TTC549 (cell line): Measurements from ENCODE around the gene CC2D1A.

Experiments used
- FAIRE-seq: peaks from 2 replicates; lab custom pipeline; 2012; peaks lifted over from hg19 to GRCh38; lab: Jason Lieb, UNC

CC2D1A gene

DNA sequence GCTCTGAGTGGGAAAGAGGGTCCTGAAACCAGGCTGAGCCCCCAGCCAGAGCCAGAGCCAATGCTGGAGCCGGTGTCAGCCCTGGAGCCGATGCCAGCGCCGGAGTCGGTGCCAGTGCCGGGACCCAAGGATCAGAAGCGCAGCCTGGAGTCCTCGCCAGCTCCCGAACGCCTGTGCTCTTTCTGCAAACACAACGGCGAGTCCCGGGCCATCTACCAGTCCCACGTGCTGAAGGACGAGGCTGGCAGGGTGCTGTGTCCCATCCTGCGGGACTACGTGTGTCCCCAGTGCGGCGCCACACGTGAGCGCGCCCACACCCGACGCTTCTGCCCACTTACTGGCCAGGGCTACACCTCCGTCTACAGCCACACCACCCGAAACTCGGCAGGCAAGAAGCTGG lies 28.7 kb upstream of the CC2D1A start:
- FAIRE-seq: no peak

DNA sequence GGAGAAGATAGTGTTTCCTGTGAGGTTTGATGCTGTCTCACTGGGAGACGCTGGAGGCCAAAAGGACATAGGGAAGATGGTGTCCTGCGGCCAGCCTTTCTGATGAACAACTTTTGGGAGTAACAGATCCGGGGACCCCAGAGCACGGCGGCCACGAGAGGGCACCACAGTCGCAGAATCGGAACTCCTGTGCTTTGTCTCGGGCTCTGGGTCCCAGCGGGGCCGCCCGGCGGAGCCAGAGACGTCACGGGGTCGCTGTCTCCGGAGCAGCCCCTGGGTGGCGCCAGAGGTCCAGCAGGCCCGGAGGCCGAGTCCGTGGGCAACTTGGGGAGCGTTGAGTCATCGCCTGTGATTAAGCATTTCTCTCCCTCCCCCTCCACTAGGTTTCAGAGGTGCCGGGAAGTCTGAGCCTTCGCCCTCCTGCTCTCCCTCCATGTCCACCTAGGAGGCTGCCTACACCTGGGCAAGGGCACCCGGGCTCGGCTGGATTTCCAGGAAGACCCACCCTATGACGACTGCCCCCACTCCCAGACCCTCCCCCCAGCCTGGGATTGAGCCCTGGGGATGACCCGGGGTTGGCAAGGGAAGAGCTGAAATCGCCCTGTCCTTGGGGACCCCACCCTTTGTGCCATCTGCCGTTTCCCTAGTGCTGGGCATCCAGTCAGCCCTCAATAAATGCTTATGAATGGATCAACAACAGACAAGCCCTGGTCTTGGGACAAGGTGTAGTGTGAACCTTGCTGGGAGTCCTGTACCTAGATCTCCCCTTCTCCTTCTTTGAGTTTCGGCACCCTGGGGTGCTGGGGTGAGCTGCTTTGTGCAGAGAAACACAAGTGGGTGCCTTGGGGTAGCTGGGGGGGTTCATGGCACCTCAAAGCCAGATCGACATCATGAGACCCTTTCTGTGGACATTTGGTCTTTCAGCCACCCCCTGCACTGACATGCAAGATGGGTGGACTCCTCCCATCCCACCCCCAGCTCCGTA lies 25.6 kb upstream of the CC2D1A start:
- FAIRE-seq: peak; percentile 73

DNA sequence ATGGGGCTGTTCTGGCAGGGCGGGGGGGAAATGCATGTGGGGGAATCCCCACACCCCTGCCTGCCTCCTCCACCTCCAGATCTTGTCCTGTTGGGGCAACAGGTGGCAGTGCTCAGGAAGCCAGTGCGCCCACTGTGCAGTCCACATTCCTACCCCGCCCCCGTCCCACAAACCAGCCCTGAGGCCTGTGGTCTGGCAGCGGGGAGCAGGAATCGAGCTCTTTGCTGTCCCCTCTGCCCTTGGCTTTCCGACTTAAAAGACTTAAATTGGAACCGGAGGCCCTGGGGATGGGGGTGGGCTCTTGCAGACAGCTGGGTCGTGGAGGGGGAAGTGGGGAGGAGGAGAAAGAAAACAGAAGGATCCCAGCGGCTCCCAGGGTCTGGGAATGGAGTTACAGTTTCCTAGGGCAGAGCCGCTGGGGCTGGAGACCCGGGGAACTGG lies 24.7 kb upstream of the CC2D1A start:
- FAIRE-seq: no peak

- FAIRE-seq: no peak
Measured at GRCh38 chr19:13881692-13882418, 24.1 kb upstream of the CC2D1A start.

GRCh38 chr19:13882419-13882795 lies 23.6 kb upstream of the CC2D1A start:
- FAIRE-seq: no peak

DNA sequence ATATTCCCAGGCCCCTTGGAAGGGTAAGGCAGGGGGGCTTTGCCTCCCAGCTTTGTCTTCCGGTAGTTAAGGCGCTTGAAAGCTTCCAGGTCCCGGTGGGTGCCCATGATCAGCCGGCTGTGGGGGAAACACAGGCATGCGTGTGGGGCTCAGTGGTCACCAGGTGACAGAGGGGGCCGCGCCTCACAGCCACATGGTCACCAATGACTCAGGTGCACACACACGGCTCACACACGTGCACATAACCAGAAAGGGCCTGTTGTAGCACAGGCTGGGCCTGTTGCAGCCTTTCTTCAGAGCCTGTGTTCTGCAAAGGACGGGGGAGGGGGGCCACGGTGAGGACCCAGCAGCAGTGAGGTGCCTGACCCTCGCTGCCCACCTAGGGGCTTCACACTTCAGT lies 23.2 kb upstream of the CC2D1A start:
- FAIRE-seq: no peak

- FAIRE-seq: no peak
Measured at GRCh38 chr19:13883516-13884064, 22.4 kb upstream of the CC2D1A start.

GRCh38 chr19:13884726-13885591 lies 21.0 kb upstream of the CC2D1A start:
- FAIRE-seq: no peak

GRCh38 chr19:13885826-13886365 lies 20.1 kb upstream of the CC2D1A start:
- no peak for FAIRE-seq

DNA sequence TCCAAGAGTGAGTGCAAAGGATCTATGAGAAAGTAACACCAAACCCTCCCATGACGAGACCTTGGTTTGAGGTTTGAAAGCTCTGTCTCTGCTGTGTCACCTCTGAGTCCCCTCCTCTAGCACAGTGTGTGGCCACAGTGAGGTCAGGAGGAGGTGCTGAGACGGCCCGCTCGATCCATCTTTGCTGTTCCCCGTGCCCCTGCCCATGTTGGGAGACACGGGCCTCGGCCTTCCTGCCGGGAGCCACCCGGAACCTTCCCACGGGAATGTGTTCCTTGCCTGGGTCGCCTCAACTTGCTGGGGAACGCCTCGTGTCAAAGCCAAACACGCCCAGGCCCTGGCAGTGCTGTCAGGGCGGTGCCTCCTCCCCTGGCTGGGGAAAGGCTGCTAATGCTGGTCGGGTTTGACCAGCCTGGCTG lies 19.0 kb upstream of the CC2D1A start:
- no peak for FAIRE-seq

DNA sequence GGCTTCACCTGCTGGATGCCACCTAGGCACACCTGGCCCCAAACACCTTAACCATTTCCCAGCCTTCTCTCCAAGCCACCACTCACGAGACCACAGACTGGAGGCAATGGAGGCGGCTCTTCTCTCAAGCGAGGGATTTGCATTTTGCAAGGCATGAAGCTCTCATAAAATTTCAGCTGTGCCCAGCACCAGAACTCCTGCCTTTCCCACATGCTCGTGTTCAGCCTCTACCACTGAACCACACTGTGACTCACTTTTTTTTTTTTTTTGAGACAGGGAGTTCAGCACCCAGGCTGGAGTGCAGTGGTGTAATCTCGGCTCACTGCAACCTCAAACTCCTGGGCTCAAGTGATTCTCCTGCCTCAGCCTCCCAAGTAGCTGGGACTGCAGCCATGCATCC lies 18.5 kb upstream of the CC2D1A start:
- no peak for FAIRE-seq

- no peak for FAIRE-seq
Measured at GRCh38 chr19:13888281-13888680, 17.7 kb upstream of the CC2D1A start.

- FAIRE-seq: no peak
Measured at GRCh38 chr19:13890136-13890535, 15.9 kb upstream of the CC2D1A start.

DNA sequence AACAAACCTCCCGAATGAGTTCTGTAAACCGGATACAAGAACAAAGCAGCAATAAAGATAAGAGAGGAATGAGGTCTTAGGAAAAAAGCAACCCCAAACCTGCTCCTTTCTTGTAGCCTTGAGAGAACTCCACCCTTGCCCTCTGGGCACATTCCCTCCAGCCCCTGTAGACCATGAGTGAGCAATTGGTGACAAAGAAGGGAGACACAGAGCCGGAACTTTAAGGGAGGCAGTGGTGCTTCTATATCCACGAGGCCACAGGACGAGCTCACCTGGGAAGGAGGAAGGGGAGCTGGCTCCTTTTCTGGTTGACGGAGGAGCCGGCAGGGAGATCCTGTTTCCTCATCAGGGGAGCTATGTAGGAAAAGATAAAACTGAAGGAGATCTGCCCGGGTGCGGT lies 13.1 kb upstream of the CC2D1A start:
- FAIRE-seq: no peak

DNA sequence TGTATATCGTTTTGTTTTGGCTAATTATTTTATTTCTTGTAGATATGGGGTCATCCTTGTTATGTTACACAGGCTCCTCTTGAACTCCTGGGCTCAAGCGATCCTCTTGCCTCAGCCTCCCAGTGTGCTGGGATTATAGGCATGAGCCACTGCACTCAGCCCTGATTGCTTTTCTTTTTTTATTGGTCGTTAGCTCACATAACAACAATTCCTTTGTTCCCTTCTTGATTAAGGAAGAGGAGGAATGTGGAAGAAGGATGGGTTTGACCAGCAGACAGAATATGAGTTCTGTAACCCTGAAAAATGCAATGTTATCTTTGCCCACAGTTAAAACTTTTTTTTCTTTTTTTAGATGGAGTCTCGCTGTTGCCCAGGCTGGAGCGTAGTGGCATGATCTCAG lies 11.4 kb upstream of the CC2D1A start:
- FAIRE-seq: no peak

DNA sequence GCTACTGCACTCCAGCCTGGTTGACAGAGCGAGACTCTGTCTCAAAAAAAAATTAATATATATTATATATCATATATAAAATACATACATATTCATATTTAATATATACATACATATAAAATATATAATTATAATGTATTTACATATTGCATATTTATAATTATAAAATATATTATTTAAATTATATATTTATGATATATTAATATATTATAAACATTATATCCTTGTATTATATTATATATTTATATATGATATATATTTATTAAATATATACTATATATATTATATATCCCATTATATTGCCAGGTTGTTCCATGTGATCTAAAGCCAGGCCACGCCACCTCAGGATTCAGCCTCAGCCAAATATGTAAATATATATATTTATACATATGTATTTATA lies 9.8 kb upstream of the CC2D1A start:
- peak; percentile 94 for FAIRE-seq

DNA sequence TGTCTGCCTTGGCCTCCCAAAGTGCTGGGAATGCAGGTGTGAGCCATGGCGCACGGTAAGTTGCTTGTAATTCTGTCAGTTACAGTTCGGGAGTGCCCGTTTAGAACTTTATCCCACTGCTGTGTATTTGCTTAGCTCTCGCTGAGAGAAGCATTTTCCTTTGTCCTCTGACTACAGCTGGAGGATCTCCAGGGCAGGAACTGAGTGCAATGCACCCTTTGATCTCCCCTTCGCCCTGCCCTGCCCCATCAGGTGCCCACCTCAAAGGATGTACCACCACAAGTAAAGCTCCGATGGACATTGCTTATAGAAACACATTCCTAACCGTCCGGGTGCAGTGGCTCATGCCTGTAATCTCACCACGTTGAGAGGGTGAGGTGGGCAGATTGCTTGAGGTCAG lies 6.6 kb upstream of the CC2D1A start:
- FAIRE-seq: no peak

DNA sequence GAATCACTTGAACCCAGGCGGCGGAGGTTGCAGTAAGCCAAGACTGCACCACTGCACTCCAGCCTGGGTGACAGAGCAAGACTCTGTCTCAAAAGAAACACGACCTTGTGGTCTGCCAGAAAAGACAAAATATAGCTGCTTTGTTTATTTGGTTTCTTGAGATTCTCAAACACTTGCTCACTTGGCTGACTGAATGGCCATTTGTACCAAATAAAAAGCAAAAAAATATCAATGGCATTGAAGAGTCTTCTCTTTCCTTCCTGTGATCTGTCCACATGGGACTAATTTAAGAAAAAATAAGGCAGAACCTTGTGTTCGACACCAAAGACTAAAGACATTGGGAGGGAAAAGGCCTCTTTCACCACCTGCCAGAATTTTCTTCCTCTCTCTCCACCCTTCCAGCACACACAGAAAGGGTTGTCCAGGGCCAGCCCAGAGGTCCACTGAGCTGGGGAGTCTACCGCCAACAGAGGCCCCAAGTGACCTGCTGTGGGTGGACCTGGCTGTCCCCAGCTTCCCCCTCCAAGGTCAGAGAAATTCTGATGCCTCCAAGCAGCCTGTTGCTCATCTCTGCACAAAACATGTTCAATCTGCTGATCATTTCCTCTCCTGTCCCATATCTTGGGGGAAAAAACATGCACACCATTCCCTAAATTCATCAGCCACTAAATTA lies 6.0 kb upstream of the CC2D1A start:
- no peak for FAIRE-seq

- no peak for FAIRE-seq
Measured at GRCh38 chr19:13902993-13903555, 2.9 kb upstream of the CC2D1A start.

- no peak for FAIRE-seq
Measured at GRCh38 chr19:13906521-13906904, 512 bp downstream of the CC2D1A start.

GRCh38 chr19:13906910-13907309 lies 909 bp downstream of the CC2D1A start:
- no peak for FAIRE-seq
